Activated CD4-positive, alpha-beta memory T cell treated with anti-CD3 and anti-CD28 coated beads for 36 hours (primary cell): ENCODE data around the gene ERMAP. TPM values are rescaled to one million over a fixed set of nuclear protein-coding genes. Genes with fewer than 3 reads are reported as not detected.
"Not testable (repeated sequence)": the region's sequence is repeated elsewhere in the genome, so short reads cannot be mapped to it uniquely, and the experiment has no call there.

ENCODE experiments used
- CTCF ChIA-PET: fragments of 350-600 bp; sonication (Branson Sonifier 250); formaldehyde crosslinking; loops from one replicate; lab custom pipeline; 2021; ENCODE audit warnings: antibody characterized with exemption, inconsistent platforms; lab: Charles Lee
- POLR2A ChIA-PET: fragments of 350-600 bp; sonication (Branson Sonifier 250); formaldehyde crosslinking; loops from one replicate; lab custom pipeline; 2021; ENCODE audit warnings: antibody characterized with exemption; lab: Charles Lee
- DNase-seq: peaks from one replicate; pipeline ENCODE4 v3.0.0-alpha.2; 2020
- H3K27ac Mint-ChIP-seq: one replicate; pipeline ENCODE4 v1.8.0; 2021; ENCODE audit warnings: mixed read lengths
- H3K27me3 Mint-ChIP-seq: one replicate; pipeline ENCODE4 v1.8.0; 2021; ENCODE audit warnings: mixed read lengths
- H3K36me3 Mint-ChIP-seq: one replicate; pipeline ENCODE4 v1.8.0; 2021; ENCODE audit warnings: mixed read lengths
- H3K4me1 Mint-ChIP-seq: one replicate; pipeline ENCODE4 v1.8.0; 2021; ENCODE audit warnings: low read depth, mixed read lengths
- H3K4me3 Mint-ChIP-seq: one replicate; pipeline ENCODE4 v1.8.0; 2021; ENCODE audit warnings: mild to moderate bottlenecking, mixed read lengths
- H3K9me3 Mint-ChIP-seq: one replicate; pipeline ENCODE4 v1.8.0; 2021; ENCODE audit warnings: mixed read lengths
- intact Hi-C: fragments of 100-400 bp; cut with micrococcal nuclease; formaldehyde crosslinking; loops from one replicate; pipeline ENCODE4 v1.15.1; 2023
- total RNA-seq, 2 experiments: library from RNA; stranded (reverse); gene quantifications; one replicate each; pipeline ENCODE4 v1.2.3, GENCODE V29; 2021

ERMAP gene
- total RNA-seq, 2 experiments from 2014 or later = 3.4 to 4.5 TPM

GRCh38 chr1:42859366-42859765 is 42.4 kb downstream of the ERMAP start:
- H3K4me3 Mint-ChIP-seq, H3K4me1 Mint-ChIP-seq, DNase-seq, intact Hi-C loops, H3K9me3 Mint-ChIP-seq, H3K27ac Mint-ChIP-seq, CTCF ChIA-PET, H3K36me3 Mint-ChIP-seq, POLR2A ChIA-PET: not testable (repeated sequence)
- peaks cover 21% of the 10 kb centered on the region for H3K27me3 Mint-ChIP-seq

- intact Hi-C loops = no loop called here
- no peaks in the 10 kb centered on the region for H3K4me1 Mint-ChIP-seq
- no peak overlapping the region for H3K27ac Mint-ChIP-seq
- H3K36me3 Mint-ChIP-seq = peaks cover 4% of the 10 kb centered on the region
- H3K9me3 Mint-ChIP-seq = peaks cover 9% of the 10 kb centered on the region
- POLR2A ChIA-PET = no interaction called here
- no peak overlapping the region for H3K4me3 Mint-ChIP-seq
- CTCF ChIA-PET = no interaction called here
- H3K27me3 Mint-ChIP-seq = peaks cover 21% of the 10 kb centered on the region
- DNase-seq = no peak
Observed at GRCh38 chr1:42860339-42861013, 43.6 kb downstream of the ERMAP start.

- POLR2A ChIA-PET = no interaction called here
- Mint-ChIP-seq H3K36me3 (peaks cover 4% of the 10 kb centered on the region), H3K27me3 (peaks cover 21% of the 10 kb centered on the region), H3K27ac (no peak overlapping the region), H3K4me1 (no peaks in the 10 kb centered on the region), H3K4me3 (no peak overlapping the region), H3K9me3 (peaks cover 9% of the 10 kb centered on the region)
- intact Hi-C loops = no loop called here
- CTCF ChIA-PET = no interaction called here
- DNase-seq = no peak
Observed at GRCh38 chr1:42861014-42861399, 44.1 kb downstream of the ERMAP start.

GRCh38 chr1:42866549-42866948 is 49.6 kb downstream of the ERMAP start:
- H3K9me3 Mint-ChIP-seq = no peaks in the 10 kb centered on the region
- intact Hi-C loops = no loop called here
- H3K27ac Mint-ChIP-seq = no peak overlapping the region
- no peaks in the 10 kb centered on the region for H3K4me1 Mint-ChIP-seq
- no peak for DNase-seq
- ChIA-PET POLR2A (no interaction called here), CTCF (no interaction called here)
- no peak overlapping the region for H3K4me3 Mint-ChIP-seq
- peaks cover 2% of the 10 kb centered on the region for H3K27me3 Mint-ChIP-seq
- H3K36me3 Mint-ChIP-seq = no peaks in the 10 kb centered on the region

GRCh38 chr1:42868466-42868865 is 51.5 kb downstream of the ERMAP start:
- DNase-seq, POLR2A ChIA-PET, intact Hi-C loops, H3K4me3 Mint-ChIP-seq, CTCF ChIA-PET, H3K9me3 Mint-ChIP-seq, H3K4me1 Mint-ChIP-seq, H3K27ac Mint-ChIP-seq, H3K27me3 Mint-ChIP-seq, H3K36me3 Mint-ChIP-seq: not testable (repeated sequence)

GRCh38 chr1:42869254-42869653 is 52.3 kb downstream of the ERMAP start:
- CTCF ChIA-PET, intact Hi-C loops, DNase-seq, H3K4me1 Mint-ChIP-seq, H3K36me3 Mint-ChIP-seq, POLR2A ChIA-PET, H3K27ac Mint-ChIP-seq, H3K4me3 Mint-ChIP-seq, H3K27me3 Mint-ChIP-seq: not testable (repeated sequence)
- peaks cover 12% of the 10 kb centered on the region for H3K9me3 Mint-ChIP-seq

GRCh38 chr1:42869751-42870150 is 52.8 kb downstream of the ERMAP start:
- H3K27me3 Mint-ChIP-seq, CTCF ChIA-PET, POLR2A ChIA-PET, H3K36me3 Mint-ChIP-seq, intact Hi-C loops, H3K27ac Mint-ChIP-seq, H3K4me1 Mint-ChIP-seq, H3K4me3 Mint-ChIP-seq, DNase-seq: not testable (repeated sequence)
- peaks cover 12% of the 10 kb centered on the region for H3K9me3 Mint-ChIP-seq

GRCh38 chr1:42873108-42873507 is 56.2 kb downstream of the ERMAP start:
- CTCF ChIA-PET, H3K4me3 Mint-ChIP-seq, H3K27ac Mint-ChIP-seq, H3K27me3 Mint-ChIP-seq, H3K36me3 Mint-ChIP-seq, POLR2A ChIA-PET, H3K4me1 Mint-ChIP-seq, intact Hi-C loops, DNase-seq: not testable (repeated sequence)
- H3K9me3 Mint-ChIP-seq = peaks cover 12% of the 10 kb centered on the region

GRCh38 chr1:42873670-42874069 is 56.7 kb downstream of the ERMAP start:
- ChIA-PET POLR2A (interaction anchor here (0.8 kb wide), 1 partner anchor 27 kb away, joined by 3 read pairs; the partner anchor contains the start of gene ZNF691), CTCF (interaction anchor here (0.8 kb wide), 1 partner anchor 200 kb away, joined by 3 read pairs; no protein-coding TSS in a partner anchor)
- H3K9me3 Mint-ChIP-seq = peaks cover 12% of the 10 kb centered on the region
- H3K36me3 Mint-ChIP-seq = no peaks in the 10 kb centered on the region
- no peak overlapping the region for H3K4me3 Mint-ChIP-seq
- H3K27me3 Mint-ChIP-seq = peaks cover 3% of the 10 kb centered on the region
- intact Hi-C loops = no loop called here
- H3K27ac Mint-ChIP-seq = no peak overlapping the region
- H3K4me1 Mint-ChIP-seq = no peaks in the 10 kb centered on the region
- DNase-seq = no peak

- Mint-ChIP-seq H3K4me1 (no peaks in the 10 kb centered on the region), H3K27me3 (peaks cover 5% of the 10 kb centered on the region), H3K9me3 (peaks cover 12% of the 10 kb centered on the region), H3K36me3 (no peaks in the 10 kb centered on the region), H3K27ac (no peak overlapping the region), H3K4me3 (no peak overlapping the region)
- intact Hi-C loops = no loop called here
- no peak for DNase-seq
- ChIA-PET CTCF (no interaction called here), POLR2A (no interaction called here)
Observed at GRCh38 chr1:42876009-42876408, 59.1 kb downstream of the ERMAP start.

- H3K36me3 Mint-ChIP-seq = no peaks in the 10 kb centered on the region
- peaks cover 5% of the 10 kb centered on the region for H3K27me3 Mint-ChIP-seq
- no peak overlapping the region for H3K4me3 Mint-ChIP-seq
- POLR2A ChIA-PET = no interaction called here
- intact Hi-C loops = no loop called here
- H3K27ac Mint-ChIP-seq = no peak overlapping the region
- H3K4me1 Mint-ChIP-seq = no peaks in the 10 kb centered on the region
- H3K9me3 Mint-ChIP-seq = peaks cover 12% of the 10 kb centered on the region
- no peak for DNase-seq
- CTCF ChIA-PET = interaction anchor here (1.2 kb wide), 1 partner anchor 196 kb away, joined by 3 read pairs; no protein-coding TSS in a partner anchor
Observed at GRCh38 chr1:42877380-42877779, 60.5 kb downstream of the ERMAP start.

GRCh38 chr1:42880384-42880783 is 63.5 kb downstream of the ERMAP start:
- Mint-ChIP-seq H3K36me3 (no peaks in the 10 kb centered on the region), H3K4me1 (no peaks in the 10 kb centered on the region), H3K27me3 (peaks cover 8% of the 10 kb centered on the region), H3K4me3 (no peak overlapping the region), H3K9me3 (no peaks in the 10 kb centered on the region), H3K27ac (no peak overlapping the region)
- DNase-seq = no peak
- ChIA-PET CTCF (no interaction called here), POLR2A (no interaction called here)
- intact Hi-C loops = no loop called here

GRCh38 chr1:42886046-42886739 is 69.3 kb downstream of the ERMAP start:
- POLR2A ChIA-PET = no interaction called here
- DNase-seq = no peak
- no peak overlapping the region for H3K27ac Mint-ChIP-seq
- no peak overlapping the region for H3K4me3 Mint-ChIP-seq
- H3K36me3 Mint-ChIP-seq = no peaks in the 10 kb centered on the region
- CTCF ChIA-PET = no interaction called here
- intact Hi-C loops = no loop called here
- H3K4me1 Mint-ChIP-seq = no peaks in the 10 kb centered on the region
- H3K9me3 Mint-ChIP-seq = no peaks in the 10 kb centered on the region
- H3K27me3 Mint-ChIP-seq = peaks cover 3% of the 10 kb centered on the region
